HEK293 (cell line): ENCODE data around the gene PRSS48.
"Not testable (repeated sequence)": the region's sequence is repeated elsewhere in the genome, so short reads cannot be mapped to it uniquely, and the experiment has no call there.

Experiments used
- CTCF ChIA-PET: fragments of 350-600 bp; formaldehyde crosslinking; extraction: SDS; loops from one replicate; lab custom pipeline; 2021; ENCODE audit warnings: antibody characterized with exemption; lab: Yijun Ruan, JAX
- POLR2A ChIA-PET: fragments of 300-600 bp; formaldehyde crosslinking; extraction: SDS; loops from one replicate; lab custom pipeline; 2020; ENCODE audit warnings: antibody characterized with exemption, inconsistent platforms; lab: Yijun Ruan, JAX
- H3K27ac ChIP-seq: fragments of 200-500 bp; sonication (Bioruptor generic); 2 replicates; pipeline ENCODE4 v1.5.1; 2014; ENCODE audit warnings: low read depth, low read length, control low read depth, inconsistent platforms; ENCODE audit errors: extremely low read depth
- H3K36me3 ChIP-seq, 2 experiments: fragments of 200-500 bp in 1 of 2; sonication (Bioruptor generic) in 1 of 2; 1 replicate in 1 of 2; 2 replicates in 1 of 2; pipeline ENCODE4 v1.5.1; 2014 to 2017; ENCODE audit warnings: inconsistent platforms in 2 of 2, low read length in 2 of 2; ENCODE audit not compliant: control insufficient read depth in 2 of 2, insufficient read depth in 1 of 2
- H3K4me1 ChIP-seq: fragments of 200-500 bp; sonication (Bioruptor generic); 2 replicates; pipeline ENCODE4 v1.5.1; 2014; ENCODE audit warnings: mild to moderate bottlenecking, low read length, inconsistent platforms; ENCODE audit not compliant: control insufficient read depth, insufficient read depth
- H3K4me3 ChIP-seq: 2 replicates; pipeline ENCODE4 v1.5.1; 2011; ENCODE audit warnings: low read depth, mild to moderate bottlenecking, control low read depth, low read length, moderate library complexity
- H3K9me3 ChIP-seq: fragments of 200-500 bp; sonication (Bioruptor generic); 2 replicates; pipeline ENCODE4 v1.5.1; 2014; ENCODE audit warnings: low read depth, low read length, inconsistent platforms; ENCODE audit not compliant: control insufficient read depth, insufficient read depth
- BCL11B ChIP-seq: fragments of 450-650 bp; formaldehyde crosslinking; IDR thresholded peaks from 2 replicates; pipeline ENCODE4 v1.5.1; 2016; ENCODE audit warnings: low read depth, missing biosample characterization, missing genetic modification characterization
- EGR2 ChIP-seq: fragments of 450-650 bp; formaldehyde crosslinking; IDR thresholded peaks from 2 replicates; pipeline ENCODE4 v1.5.1; 2016; ENCODE audit warnings: low read depth, missing biosample characterization, missing genetic modification characterization
- PRDM1 ChIP-seq: fragments of 450-650 bp; formaldehyde crosslinking; IDR thresholded peaks from 2 replicates; pipeline ENCODE4; 2016; ENCODE audit warnings: missing biosample characterization, missing genetic modification characterization
- REPIN1 ChIP-seq: fragments of 450-650 bp; formaldehyde crosslinking; IDR thresholded peaks from 2 replicates; pipeline ENCODE4 v1.5.1; 2017; ENCODE audit warnings: missing biosample characterization, missing genetic modification characterization, low read depth
- YY1 ChIP-seq: fragments of 450-650 bp; formaldehyde crosslinking; IDR thresholded peaks from 2 replicates; pipeline ENCODE4 v1.5.1; 2018; ENCODE audit warnings: missing biosample characterization, missing genetic modification characterization
- ZNF211 ChIP-seq: fragments of 450-650 bp; formaldehyde crosslinking; IDR thresholded peaks from 2 replicates; pipeline ENCODE4 v1.5.1; 2016; ENCODE audit warnings: low read depth, missing biosample characterization, missing genetic modification characterization
- ZNF394 ChIP-seq: fragments of 450-650 bp; formaldehyde crosslinking; IDR thresholded peaks from 2 replicates; pipeline ENCODE4 v1.5.1; 2016; ENCODE audit warnings: missing biosample characterization, missing genetic modification characterization, mild to moderate bottlenecking, moderate library complexity, borderline replicate concordance
- ZSCAN16 ChIP-seq: fragments of 450-650 bp; formaldehyde crosslinking; IDR thresholded peaks from 2 replicates; pipeline ENCODE4 v1.5.1; 2016; ENCODE audit warnings: missing biosample characterization, missing genetic modification characterization
- ZSCAN23 ChIP-seq: fragments of 450-650 bp; formaldehyde crosslinking; IDR thresholded peaks from 2 replicates; pipeline ENCODE4 v1.5.1; 2016; ENCODE audit warnings: missing biosample characterization, missing genetic modification characterization
- TF ChIP-seq, protein P1 (sequence below): fragments of 450-650 bp; formaldehyde crosslinking; IDR thresholded peaks from 2 replicates; pipeline ENCODE4 v1.5.1; 2016; ENCODE audit warnings: missing biosample characterization, missing genetic modification characterization
- TF ChIP-seq, protein P2 (sequence below): IDR thresholded peaks from 2 replicates; pipeline ENCODE4 v1.6.1; 2011; ENCODE audit warnings: mild to moderate bottlenecking, low read depth, low read length, borderline replicate concordance
- TF ChIP-seq, protein P3 (sequence below): fragments of 450-650 bp; formaldehyde crosslinking; IDR thresholded peaks from 2 replicates; pipeline ENCODE4 v1.5.1; 2016; ENCODE audit warnings: missing biosample characterization, missing genetic modification characterization

Gene PRSS48

DNA sequence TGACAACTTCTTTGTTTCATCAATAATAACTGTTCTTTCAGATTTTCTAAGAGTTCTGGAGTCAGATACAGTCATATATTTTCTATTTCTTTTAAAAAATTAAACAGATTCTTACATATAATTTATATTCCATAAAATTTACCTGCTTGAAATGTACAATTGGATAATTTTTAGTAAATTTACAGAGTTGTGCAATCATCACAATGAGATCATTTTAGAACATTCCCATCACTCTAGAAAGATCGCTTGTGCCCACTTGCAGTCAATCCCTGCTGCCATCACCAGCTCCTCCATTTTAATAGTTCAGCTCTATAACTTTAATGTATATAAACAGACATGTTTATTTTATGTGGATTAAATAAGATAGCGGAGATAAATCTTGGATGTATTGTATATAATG lies 29.6 kb upstream of the PRSS48 start (continued):
- no peak for TF ChIP-seq YY1

DNA sequence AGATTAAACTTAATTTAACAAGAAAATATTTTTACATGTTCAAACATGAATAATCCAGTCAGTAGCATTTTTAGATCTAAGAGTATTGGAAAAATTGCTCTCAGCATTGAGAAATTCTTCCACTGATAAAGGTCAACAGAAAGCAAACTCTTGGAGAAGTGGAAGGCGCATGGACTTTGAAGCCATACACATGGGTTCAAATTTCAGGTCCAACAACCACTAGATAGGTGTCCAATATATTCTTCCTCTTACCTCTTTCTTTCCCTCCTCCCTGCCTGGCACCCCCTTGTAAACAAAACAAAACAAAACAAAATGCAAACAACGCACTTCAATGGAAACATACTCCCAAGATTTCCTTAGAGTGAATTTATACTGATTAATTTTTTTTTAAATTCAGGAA lies 28.4 kb upstream of the PRSS48 start:
- TF ChIP-seq BCL11B: no peak
- TF ChIP-seq, protein P1, sequence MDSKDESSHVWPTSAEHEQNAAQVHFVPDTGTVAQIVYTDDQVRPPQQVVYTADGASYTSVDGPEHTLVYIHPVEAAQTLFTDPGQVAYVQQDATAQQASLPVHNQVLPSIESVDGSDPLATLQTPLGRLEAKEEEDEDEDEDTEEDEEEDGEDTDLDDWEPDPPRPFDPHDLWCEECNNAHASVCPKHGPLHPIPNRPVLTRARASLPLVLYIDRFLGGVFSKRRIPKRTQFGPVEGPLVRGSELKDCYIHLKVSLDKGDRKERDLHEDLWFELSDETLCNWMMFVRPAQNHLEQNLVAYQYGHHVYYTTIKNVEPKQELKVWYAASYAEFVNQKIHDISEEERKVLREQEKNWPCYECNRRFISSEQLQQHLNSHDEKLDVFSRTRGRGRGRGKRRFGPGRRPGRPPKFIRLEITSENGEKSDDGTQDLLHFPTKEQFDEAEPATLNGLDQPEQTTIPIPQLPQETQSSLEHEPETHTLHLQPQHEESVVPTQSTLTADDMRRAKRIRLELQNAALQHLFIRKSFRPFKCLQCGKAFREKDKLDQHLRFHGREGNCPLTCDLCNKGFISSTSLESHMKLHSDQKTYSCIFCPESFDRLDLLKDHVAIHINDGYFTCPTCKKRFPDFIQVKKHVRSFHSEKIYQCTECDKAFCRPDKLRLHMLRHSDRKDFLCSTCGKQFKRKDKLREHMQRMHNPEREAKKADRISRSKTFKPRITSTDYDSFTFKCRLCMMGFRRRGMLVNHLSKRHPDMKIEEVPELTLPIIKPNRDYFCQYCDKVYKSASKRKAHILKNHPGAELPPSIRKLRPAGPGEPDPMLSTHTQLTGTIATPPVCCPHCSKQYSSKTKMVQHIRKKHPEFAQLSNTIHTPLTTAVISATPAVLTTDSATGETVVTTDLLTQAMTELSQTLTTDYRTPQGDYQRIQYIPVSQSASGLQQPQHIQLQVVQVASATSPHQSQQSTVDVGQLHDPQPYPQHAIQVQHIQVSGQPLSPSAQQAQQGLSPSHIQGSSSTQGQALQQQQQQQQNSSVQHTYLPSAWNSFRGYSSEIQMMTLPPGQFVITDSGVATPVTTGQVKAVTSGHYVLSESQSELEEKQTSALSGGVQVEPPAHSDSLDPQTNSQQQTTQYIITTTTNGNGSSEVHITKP (tag by site-specific recombination): no peak
- TF ChIP-seq, protein P2, sequence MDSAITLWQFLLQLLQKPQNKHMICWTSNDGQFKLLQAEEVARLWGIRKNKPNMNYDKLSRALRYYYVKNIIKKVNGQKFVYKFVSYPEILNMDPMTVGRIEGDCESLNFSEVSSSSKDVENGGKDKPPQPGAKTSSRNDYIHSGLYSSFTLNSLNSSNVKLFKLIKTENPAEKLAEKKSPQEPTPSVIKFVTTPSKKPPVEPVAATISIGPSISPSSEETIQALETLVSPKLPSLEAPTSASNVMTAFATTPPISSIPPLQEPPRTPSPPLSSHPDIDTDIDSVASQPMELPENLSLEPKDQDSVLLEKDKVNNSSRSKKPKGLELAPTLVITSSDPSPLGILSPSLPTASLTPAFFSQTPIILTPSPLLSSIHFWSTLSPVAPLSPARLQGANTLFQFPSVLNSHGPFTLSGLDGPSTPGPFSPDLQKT: no peak
- TF ChIP-seq, protein P3, sequence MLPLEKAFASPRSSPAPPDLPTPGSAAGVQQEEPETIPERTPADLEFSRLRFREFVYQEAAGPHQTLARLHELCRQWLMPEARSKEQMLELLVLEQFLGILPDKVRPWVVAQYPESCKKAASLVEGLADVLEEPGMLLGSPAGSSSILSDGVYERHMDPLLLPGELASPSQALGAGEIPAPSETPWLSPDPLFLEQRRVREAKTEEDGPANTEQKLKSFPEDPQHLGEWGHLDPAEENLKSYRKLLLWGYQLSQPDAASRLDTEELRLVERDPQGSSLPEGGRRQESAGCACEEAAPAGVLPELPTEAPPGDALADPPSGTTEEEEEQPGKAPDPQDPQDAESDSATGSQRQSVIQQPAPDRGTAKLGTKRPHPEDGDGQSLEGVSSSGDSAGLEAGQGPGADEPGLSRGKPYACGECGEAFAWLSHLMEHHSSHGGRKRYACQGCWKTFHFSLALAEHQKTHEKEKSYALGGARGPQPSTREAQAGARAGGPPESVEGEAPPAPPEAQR (tag by site-specific recombination): no peak
- no peak for TF ChIP-seq ZSCAN23 (tag by site-specific recombination)
- TF ChIP-seq REPIN1 (tag by site-specific recombination): no peak
- TF ChIP-seq, all 188 proteins: peak for 0
- no peak overlapping the region for H3K4me3 ChIP-seq
- no peaks in the 10 kb centered on the region for H3K36me3 ChIP-seq
- CTCF ChIA-PET: interaction anchor here (0.8 kb wide), 1 partner anchor 27 kb away, joined by 4 read pairs; no protein-coding TSS in a partner anchor
- POLR2A ChIA-PET: no interaction called here
- H3K4me1 ChIP-seq: peaks cover 2% of the 10 kb centered on the region; the same call in 1 of the 2 replicates
- H3K9me3 ChIP-seq: no peaks in the 10 kb centered on the region
- H3K27ac ChIP-seq: no peak overlapping the region

DNA sequence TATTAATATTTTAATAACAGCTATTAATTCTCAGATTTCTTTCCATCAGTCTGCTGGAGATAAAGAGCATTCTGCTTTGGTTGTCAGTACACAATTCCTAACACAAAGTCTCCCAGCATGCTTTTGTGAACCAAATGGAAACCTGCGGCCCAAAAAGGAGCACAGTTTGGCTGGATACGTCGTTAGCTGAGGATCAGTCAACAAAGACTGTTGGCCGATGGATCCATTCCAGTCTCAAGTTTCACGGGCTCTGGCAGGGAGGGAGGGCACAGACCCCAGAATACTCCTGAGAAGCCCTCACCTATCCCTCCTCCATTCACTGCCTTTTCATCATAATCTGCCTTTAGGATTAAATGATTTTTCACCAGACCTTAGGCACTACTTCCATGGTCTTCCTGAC lies 26.3 kb upstream of the PRSS48 start:
- ChIA-PET CTCF (no interaction called here), POLR2A (no interaction called here)
- Histone ChIP-seq H3K27ac (no peak overlapping the region), H3K4me3 (no peak overlapping the region), H3K4me1 (no peaks in the 10 kb centered on the region), H3K9me3 (no peaks in the 10 kb centered on the region), H3K36me3 (no peaks in the 10 kb centered on the region)
- TF ChIP-seq ZSCAN16 (tag by site-specific recombination): 0 out of 2 replicates have a peak, but pooled peaks have one; percentile 31
- no peak for TF ChIP-seq ZNF394 (tag by site-specific recombination)

DNA sequence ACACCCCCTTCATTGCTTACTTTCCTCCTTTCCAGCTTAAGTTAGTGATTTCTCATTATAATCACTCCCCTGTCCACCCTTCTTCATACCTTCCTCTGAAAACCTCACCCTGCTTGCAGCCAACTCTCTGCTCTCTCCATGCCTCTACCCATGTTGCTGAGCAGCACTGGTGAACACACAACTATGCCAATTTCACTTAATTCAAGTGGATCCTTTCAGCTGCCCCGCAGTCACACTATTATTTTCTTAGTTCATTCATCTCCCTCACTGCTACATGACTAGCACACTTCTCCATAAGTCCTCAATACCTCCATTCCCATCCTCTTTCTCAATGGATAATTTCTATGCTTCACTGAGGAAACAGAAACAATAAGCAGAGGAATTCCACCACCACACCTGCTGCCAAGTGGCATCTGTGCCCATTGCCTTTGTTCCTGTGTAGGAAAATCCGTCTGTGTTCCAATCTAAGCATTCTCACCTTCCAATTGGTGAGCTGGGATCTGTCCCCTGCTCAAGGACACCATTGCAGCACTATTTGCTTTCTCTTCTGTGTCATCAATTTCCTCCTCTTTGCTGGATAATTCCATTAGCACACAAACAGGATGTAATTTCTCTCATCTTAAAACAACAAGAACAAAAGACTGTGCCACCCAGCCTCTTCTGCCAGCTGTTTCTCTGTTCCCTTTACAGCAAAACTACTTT lies 25.2 kb upstream of the PRSS48 start:
- Histone ChIP-seq H3K36me3 (no peaks in the 10 kb centered on the region), H3K4me3 (no peak overlapping the region), H3K27ac (no peak overlapping the region)
- TF ChIP-seq PRDM1 (tag by site-specific recombination): 0 out of 2 replicates have a peak, but pooled peaks have one; percentile 19
- TF ChIP-seq ZNF211: no peak
- TF ChIP-seq EGR2 (tag by site-specific recombination): no peak
- TF ChIP-seq, all 188 proteins: peak for 1
- ChIA-PET POLR2A (no interaction called here), CTCF (interaction anchor here (0.6 kb wide), 1 partner anchor 82 kb away, joined by 3 read pairs; no protein-coding TSS in a partner anchor)
- Histone ChIP-seq H3K4me1 (no peaks in the 10 kb centered on the region), H3K9me3 (no peaks in the 10 kb centered on the region)

DNA sequence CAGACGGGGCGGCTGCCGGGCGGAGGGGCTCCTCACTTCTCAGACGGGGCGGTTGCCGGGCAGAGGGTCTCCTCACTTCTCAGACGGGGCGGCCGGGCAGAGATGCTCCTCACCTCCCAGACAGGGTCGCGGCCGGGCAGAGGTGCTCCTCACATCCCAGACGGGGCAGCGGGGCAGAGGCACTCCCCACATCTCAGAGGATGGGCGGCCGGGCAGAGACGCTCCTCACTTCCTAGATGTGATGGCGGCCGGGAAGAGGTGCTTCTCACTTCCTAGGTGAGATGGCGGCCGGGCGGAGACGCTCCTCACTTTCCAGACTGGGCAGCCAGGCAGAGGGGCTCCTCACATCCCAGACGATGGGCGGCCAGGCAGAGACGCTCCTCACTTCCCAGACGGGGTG lies 21.7 kb upstream of the PRSS48 start:
- H3K27ac ChIP-seq, POLR2A ChIA-PET, H3K36me3 ChIP-seq, H3K4me3 ChIP-seq, H3K9me3 ChIP-seq, H3K4me1 ChIP-seq, CTCF ChIA-PET: not testable (repeated sequence)

DNA sequence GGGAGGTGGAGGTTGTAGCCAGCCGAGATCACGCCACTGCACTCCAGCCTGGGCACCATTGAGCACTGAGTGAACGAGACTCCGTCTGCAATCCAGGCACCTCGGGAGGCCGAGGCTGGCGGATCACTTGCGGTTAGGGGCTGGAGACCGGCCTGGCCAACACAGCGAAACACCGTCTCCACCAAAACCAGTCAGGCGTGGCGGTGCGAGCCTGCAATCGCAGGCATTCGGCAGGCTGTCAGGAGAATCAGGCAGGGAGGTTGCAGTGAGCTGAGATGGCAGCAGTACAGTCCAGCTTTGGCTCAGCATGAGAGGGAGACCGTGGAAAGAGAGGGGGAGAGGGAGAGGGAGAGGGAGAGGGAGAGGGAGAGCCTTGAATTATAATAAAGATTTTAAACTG lies 21.3 kb upstream of the PRSS48 start:
- POLR2A ChIA-PET, H3K4me1 ChIP-seq, H3K36me3 ChIP-seq, H3K9me3 ChIP-seq, CTCF ChIA-PET, H3K4me3 ChIP-seq, H3K27ac ChIP-seq: not testable (repeated sequence)
